C4-2B (cell line): Measurements from ENCODE around the gene KPNA2.
"Not testable (repeated sequence)": the region's sequence is repeated elsewhere in the genome, so short reads cannot be mapped to it uniquely, and the experiment has no call there.

ENCODE experiments used
- ZFX ChIP-seq: fragments of 450-650 bp; IDR thresholded peaks from 2 replicates; pipeline ENCODE4 v1.6.1; 2017
- TF ChIP-seq, protein P1 (sequence below): fragments of 450-650 bp; conservative IDR thresholded peaks from 2 replicates; pipeline ENCODE4 v1.5.1; 2017; ENCODE audit warnings: mild to moderate bottlenecking

DNA sequence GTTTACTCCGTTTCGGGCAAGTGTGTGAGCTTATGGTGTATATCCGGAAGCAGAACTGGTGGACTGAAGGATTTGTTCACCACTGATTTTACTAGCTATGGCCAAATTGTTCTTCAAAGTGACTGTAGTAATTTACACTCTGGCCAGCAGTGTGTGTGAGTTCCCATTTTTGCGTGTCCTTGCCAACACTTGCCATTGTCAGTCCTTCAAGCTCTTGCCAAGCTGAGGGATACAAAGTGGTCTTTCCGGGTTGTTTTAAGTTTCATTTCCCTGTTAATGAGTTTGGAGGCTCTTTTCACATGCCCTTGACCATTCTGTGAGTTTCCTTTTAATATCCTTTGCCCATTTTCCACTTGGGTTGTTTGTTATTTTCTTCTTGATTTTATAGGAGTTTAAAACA lies 42.0 kb downstream of the KPNA2 start:
- TF ChIP-seq, protein P1, sequence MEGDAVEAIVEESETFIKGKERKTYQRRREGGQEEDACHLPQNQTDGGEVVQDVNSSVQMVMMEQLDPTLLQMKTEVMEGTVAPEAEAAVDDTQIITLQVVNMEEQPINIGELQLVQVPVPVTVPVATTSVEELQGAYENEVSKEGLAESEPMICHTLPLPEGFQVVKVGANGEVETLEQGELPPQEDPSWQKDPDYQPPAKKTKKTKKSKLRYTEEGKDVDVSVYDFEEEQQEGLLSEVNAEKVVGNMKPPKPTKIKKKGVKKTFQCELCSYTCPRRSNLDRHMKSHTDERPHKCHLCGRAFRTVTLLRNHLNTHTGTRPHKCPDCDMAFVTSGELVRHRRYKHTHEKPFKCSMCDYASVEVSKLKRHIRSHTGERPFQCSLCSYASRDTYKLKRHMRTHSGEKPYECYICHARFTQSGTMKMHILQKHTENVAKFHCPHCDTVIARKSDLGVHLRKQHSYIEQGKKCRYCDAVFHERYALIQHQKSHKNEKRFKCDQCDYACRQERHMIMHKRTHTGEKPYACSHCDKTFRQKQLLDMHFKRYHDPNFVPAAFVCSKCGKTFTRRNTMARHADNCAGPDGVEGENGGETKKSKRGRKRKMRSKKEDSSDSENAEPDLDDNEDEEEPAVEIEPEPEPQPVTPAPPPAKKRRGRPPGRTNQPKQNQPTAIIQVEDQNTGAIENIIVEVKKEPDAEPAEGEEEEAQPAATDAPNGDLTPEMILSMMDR = not testable (repeated sequence)
- TF ChIP-seq ZFX = not testable (repeated sequence)
